IPS DF 4.7 (cell line): Measurements from ENCODE around the gene QPRT.
A peak's percentile ranks its signal among the peaks of the same experiment; 100 is the strongest.
"Not testable (repeated sequence)": the region's sequence is repeated elsewhere in the genome, so short reads cannot be mapped to it uniquely, and the experiment has no call there.

Experiments used
- DNase-seq: peaks from one replicate; pipeline ENCODE4 v3.0.0-alpha.2; 2013; ENCODE audit warnings: low spot score; ENCODE audit errors: extremely low read depth

QPRT gene

DNA sequence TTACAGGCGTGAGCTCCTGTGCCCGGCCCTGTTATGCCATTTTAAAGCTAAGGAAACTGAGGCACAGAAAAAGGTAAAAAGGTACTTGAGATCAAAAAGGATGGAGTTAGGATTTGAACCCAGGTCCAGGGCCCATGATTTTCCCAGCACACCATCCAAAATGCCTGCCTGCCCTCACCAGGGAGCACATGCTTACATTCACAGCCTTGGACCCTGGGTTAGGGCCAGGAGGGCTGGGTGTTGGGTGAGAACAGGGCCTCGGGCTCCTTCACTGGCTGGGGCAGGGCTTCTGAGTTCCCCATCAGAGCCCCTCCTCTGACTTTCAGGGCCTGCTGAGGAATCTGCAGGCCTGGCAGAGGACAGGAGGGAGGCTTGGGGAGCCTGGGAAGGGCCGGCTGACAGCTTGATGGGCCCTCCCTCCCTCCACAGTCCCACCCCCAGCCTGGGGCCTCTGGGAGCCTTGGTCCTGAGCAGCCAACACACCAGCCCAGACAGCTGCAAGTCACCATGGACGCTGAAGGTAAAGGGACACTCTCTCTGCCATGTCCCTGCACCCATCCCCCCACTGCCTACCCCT is at the start of gene QPRT:
QPRT (plus strand) TSS at position 490 of the 577 bp plus-strand sequence; CDS start at position 508, 18 bp downstream.
- DNase-seq, result no peak

DNA sequence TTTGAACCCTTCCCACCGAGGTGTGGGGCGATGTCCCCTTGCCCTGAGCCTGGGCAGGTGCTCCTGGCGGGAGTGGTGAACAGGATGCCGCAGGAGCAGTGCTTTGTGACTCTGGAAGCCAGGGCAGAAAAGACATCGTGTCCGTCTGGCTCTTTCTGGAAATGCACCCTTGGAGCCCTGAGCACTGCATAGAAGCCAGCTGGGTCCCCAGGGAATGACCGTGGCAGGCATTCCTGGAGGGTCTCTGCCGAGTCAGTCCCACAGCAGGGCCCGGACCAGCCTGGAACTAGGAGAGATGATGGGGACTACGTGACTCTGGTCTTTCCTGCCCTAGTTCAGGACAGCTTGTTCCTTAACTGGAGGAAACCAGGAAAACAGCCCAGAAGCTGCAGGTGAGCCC is 49.7 kb upstream of the QPRT start:
- DNase-seq, result not testable (repeated sequence)

DNA sequence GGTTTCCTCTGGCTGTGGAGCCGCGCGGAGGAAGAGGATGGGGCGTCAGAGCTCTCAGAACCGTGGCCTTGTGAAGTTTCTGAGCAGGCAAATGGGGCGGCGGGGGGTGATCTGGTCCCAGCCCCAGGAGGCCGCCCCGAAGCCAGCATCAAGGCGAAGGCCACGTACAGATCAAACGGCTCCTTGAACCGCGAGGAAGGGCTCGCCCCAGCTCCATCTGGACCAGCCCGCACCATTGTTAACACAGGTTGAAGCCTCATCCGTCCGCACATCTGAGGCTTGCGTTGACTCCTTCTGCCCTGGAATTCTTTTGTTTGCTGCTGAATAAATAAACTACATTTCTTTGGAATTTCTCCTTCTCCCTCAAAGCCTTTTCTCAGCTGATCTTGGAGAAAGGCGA is 47.3 kb upstream of the QPRT start:
- DNase-seq, result not testable (repeated sequence)

DNA sequence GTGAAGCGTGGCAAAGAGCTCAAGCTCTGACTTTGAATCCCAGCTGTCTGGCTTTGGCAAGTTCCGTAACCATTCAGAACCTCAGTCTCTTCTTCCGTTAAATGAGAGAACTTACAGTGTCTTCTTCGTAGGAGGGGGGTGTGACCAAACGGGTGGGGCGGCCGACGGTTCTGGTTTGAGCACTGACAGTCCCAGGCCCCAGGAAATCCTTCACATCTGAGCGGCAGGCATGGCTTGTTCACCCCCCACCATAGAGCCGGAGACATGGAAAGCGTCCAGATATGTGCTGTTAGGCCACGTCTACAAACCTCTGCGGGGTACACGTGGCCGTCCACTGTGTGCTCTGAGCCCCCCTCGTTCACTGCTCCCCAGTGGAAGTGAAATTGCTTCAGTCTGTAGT is 43.1 kb upstream of the QPRT start:
- not testable (repeated sequence) for DNase-seq

DNA sequence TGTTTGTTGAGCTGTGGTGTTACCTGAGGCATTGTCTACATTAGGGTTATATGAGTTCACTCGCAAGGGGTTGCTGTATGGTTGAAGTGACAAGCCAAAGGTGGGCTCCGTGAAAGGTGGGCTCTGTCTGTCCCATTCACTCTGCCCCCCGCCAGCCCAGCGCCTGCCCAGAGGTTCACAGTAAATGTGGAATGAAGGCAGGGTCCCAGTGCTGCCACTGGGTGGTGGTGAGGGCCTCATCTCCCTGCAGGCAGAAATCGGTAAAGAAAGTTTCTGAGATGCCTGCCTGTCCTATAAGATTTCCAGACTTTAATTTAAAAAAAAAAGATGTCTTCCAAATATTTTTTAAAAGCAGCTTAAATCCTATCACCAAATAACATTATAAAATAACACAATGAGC is 42.6 kb upstream of the QPRT start:
- DNase-seq, result not testable (repeated sequence)

DNA sequence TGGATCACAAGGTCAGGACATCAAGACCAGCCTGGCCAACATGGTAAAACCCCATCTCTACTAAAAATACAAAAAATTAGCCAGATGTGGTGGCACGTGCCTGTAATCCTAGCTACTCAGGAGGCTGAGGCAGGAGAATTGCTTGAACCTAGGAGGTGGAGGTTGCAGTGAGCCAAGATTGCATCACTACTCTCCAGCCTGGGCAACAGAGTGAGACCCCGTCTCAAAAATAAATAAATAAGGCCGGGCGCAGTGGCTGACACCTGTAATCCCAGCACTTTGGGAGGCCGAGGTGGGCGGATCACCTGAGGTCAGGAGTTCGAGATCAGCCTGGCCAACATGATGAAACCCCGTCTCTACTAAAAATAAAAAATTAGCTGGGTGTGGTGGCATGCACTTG is 40.2 kb upstream of the QPRT start:
- DNase-seq, result not testable (repeated sequence)

DNA sequence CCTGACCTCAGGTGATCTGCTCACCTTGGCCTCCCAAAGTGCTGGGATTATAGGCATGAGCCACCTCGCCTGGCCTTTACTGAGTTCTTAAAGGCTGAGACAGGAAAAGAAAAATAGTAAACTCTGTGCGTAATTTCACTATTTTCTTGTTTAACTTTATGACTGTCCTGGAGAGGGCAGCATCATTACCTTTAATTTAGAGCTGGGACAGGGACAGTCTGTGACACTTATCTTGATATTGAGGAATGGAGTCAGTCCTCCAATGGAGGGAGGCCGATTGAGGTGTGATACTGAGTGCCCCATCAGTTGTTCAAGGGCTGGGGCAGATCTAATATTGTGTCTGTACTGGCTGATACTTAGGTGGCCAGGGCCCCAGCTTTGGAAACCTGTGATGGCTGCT is 37.4 kb upstream of the QPRT start:
- DNase-seq, result no peak

DNA sequence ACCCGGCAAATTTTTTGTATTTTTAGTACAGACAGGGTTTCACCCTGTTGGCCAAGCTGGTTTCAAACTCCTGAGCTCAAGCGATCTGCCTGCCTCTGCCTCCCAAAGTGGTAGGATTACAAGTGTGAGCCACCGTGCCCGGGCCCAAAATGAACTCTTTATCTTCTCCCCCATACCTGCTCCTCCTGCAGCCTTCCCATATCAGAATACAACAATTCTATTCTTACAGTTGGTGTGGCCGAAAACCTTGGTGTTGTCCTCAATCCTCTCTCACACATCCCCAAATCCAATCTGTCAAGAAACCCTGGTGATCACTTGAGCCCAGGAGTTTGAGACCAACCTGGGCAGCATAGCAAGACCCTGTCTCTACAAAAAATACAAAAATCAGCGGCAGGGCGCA is 35.4 kb upstream of the QPRT start:
- DNase-seq, result no peak

DNA sequence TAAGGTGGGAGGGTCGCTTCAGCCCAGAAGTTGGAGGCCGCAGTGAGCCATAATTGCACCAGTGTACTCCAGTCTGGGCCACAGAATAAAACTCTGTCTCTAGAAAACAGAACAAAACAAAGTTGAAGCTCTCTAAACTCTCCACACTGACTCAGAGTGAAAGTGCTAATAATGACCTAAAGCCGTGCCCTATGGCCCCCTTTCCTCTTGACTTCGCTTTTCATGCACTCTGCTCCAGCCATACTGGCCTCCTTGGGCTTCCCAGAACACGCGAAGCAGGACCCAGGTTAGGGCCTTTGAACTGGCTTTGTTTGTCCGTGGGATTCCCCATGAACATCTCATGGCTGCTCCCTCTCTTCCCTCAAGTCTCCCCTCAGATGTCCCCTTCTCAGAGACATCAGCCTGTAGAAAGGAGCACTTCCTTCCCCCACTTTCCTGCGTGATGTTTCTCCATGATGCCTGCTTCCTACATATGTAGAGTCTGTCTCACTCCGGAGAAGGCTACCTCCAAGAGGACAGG is 34.6 kb upstream of the QPRT start:
- no peak for DNase-seq

DNA sequence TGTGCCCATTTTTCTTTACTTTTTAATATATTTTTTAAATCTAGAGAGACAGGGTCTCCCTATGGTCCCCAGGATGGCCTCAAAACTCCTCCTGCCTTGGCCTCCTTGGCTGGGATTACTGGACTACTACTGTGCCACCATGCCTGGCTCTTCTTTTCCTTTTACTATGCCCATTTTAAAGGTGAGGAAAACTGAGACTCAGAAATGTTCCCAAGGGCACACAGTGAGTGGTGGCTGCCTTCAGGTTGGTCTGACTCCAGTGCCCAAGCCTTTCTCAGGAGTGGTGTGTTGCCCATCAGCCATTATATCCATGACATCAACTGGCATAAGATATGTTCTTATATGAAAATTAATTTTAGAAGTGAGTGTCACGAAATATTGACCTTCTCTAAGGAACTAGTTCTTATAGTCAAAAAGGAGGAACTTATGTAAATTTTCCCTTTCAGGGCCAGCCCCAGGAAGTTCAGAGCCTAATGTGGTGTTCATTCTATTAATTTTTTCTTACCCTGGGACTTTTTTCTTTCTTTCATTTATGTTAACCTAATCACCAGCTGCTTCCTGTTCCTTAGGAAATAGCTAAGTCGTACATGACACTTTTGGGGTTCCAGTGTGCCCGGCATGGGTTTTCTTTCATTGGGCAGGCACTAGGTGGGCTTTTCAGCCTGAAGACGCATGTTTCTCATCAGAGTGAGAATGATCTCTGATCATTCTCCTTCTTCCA is 33.8 kb upstream of the QPRT start:
- DNase-seq, result no peak

DNA sequence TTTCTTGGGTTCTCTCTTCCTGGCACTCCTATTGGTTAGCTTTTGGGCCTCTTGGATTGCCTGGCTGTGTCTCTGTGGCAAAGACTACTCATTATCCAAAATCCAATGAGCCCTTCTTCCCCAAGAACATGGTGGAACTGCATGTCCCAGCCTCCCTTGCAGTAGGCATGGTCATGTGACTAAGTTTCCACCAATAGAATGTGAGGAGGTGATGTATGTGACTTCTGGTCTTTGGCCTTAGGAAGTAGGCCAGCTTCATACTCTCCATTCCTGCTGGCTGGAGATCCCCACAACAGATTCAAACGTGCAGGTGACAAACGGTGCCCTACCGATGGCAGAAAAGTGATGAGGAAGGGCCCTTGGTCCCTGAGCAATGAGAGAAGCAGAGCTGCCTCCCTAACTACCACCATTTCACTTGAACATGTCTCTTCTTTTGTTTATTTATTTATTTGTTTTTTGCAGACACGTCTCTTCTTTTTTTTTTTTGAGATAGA is 33.2 kb upstream of the QPRT start:
- DNase-seq, result peak; percentile 71

DNA sequence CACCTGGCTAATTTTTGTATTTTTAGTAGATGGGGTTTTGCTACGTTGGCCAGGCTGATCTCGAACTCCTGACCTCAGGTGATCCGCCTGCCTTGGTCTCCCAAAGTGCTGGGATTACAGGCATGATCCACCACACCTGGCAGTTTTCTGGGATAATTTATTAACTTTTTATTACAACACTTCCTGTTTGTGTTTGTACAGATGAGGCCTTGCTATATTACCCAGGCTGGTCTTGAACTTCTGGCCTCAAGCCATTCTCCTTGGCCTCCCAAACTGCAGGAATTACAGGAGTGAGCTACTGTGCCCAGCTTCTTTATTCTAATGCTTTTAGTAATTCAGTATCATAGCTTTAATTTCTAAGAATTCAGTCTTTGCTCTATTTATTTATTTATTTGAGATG is 32.0 kb upstream of the QPRT start:
- no peak for DNase-seq

DNA sequence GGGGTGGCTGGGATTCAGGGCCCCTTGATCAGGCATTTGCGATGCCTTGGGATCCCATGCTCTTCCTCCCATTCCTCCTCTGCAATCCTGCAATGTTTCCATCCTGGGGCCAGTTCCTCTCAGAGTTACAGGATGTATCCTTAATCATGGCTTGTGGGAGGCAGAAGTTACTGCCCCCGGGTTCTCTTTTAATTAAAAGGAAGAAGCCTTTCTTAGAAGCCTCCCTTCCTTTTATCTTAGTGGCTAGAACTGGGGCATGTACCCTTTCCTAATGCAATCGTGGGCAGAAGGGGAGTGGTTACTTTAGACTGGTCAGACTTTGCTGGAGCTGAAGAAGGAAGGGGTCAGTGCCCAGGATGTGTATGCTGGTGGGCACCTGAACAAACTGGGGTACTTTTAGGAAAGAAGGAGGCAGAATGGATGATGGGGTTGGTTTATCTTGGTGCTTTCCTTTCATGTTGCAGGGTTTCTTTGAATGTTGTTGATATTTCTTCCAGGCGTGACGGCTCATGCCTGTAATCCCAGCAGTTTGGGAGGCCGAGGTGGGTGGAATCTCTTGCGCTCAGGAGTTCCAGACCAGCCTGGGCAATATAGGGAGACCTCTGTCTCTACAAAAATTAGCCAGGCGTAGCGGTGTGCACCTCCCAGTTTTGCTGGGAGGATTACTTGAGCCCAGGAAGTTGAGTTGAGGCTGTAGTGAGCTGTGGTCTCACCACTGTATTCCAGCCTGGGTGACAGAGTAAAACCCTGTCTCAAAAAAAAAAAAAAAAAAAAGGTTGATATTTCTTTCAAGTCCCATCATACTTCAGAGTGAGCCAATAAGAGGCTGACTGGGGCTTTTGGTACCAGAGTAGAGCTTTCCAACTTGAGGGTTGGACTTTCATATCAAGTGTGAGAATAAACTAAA is 29.1 kb upstream of the QPRT start:
- no peak for DNase-seq

DNA sequence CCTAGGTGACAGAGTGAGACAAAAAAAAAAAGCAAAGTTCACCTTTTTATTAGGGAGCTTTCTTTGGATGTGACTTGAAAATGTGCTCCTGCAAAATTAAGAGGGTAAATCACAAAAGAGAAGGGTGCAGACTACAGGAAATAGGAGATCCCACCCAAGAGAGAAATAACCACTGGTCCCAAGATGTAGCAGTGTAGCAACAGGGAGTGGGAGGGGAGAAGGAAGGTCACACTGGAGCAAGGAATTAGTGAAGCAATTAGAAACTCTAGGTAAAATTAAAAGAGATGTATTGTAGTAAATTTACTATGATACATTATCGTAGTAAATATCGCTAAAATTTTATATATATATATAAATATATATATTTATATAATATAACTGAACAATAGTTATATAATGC is 28.2 kb upstream of the QPRT start:
- DNase-seq, result no peak

DNA sequence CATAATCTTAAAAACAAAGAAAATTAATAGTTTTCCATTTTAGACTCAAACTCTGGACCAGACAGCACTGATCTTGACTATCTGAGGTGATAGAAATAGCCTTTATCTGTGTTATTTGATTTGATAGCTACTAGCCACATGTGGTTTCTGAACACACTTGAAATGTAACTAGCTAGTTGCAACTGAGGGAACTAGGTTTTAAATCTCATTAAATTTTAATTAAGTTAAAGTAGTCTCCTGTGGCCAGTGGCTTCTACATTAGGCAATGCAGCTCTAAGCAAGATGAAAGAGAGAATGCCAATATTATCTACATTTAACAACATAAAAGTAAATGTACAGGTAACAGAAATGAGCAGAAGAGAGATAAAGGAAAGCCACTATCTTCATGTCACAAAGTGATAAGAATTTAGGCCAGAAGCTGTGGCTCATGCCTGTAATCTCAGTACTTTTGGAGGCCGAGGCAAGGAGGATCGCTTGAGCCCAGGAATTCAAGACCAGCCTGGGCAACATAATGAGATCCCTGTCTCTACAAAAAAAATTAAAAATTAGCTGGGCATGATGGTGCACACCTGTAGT is 27.1 kb upstream of the QPRT start:
- no peak for DNase-seq

DNA sequence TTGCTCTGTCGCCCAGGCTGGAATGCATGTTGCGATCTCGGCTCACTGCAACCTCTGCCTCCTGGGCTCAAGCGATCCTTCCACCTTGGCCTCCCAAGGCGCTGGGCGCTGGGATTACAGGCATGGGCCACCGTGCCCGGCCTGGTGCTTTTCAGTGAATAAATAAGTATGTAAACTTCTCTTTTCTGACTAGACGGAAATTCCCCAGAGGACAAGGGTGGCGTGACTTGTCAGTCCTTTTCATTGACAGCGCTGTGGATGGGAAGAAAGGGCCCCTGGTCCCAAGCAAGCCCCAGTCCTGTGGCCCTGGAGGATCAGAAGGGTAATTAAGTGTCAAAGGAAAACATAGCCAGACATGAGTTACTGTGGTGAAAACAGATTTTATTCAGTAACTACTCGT is 25.5 kb upstream of the QPRT start:
- no peak for DNase-seq

DNA sequence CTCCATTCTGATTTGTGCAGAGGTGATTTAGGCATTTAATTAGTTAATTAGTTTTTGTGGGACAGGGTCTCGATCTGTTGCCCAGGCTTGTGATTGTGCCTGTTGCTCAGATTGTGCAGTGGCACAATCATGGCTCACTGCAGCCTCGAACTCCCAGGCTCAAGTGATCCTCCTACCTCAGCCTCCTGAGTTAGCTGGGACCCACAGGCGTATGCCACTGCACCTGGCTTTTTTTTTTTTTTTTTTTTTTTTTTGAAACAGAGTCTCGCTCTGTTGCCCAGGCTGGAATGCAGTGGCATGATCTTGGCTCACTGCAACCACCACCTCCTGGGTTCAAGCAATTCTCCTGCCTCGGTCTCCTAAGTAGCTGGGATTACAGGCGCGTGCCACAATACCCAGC is 25.1 kb upstream of the QPRT start:
- DNase-seq, result not testable (repeated sequence)

DNA sequence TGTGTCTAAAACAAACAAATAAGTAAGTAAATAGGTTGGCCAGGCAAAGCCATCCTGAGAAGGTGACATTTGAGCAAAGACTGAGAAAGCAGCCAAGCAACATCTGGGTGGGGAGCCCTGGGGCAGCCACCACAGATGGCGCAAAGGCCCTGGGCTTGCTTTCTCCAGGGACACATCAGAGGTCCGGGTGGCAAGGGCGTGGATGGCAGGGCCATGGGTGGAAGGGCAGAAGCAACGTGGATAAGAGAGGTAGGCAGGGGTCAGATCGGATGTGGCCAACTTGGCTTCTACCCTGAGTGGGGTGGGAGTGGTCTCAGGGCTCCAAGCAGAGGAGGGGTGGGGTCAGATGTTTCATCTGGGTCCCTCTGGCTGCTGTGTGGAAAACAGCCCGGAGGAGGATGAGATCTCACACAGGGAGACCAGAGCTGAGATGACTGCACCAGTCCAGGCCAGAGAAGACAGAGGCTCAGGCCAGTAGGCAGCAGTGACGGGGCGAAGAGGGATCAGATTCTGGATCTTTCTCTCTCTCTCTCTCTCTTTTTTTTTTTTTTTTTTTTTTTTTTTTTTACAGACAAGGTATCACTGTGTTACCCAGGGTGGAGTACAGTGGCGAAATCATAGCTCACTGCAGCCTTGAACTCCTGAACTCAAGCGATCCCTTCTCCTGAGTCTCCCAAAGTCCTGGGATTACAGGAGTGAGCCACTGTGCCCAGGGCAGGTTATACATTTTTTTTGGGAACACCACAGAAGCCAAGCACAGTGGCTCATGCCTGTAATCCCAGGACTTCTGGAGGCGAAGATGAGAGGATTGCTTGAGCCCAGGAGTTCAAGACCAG is 22.1 kb upstream of the QPRT start:
- no peak for DNase-seq

DNA sequence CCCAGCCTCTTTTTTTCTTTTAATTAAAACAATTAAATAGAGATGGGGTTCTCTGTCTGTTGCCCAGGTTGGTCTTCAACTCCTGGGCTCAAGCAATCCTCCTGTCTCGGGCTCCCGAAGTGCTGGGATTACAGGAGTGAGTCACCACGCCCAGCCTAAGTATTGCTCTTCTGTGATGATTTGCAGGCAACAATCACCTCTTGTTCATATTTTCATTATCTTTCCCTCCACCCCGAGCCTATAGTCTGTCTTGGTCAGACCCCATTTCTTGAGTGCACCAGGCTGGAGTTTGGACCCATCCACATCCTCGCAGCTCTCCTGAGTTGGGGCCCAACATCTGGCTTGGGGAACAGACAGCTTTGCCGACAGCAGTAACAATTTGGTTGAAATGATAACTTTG is 20.3 kb upstream of the QPRT start:
- no peak for DNase-seq

DNA sequence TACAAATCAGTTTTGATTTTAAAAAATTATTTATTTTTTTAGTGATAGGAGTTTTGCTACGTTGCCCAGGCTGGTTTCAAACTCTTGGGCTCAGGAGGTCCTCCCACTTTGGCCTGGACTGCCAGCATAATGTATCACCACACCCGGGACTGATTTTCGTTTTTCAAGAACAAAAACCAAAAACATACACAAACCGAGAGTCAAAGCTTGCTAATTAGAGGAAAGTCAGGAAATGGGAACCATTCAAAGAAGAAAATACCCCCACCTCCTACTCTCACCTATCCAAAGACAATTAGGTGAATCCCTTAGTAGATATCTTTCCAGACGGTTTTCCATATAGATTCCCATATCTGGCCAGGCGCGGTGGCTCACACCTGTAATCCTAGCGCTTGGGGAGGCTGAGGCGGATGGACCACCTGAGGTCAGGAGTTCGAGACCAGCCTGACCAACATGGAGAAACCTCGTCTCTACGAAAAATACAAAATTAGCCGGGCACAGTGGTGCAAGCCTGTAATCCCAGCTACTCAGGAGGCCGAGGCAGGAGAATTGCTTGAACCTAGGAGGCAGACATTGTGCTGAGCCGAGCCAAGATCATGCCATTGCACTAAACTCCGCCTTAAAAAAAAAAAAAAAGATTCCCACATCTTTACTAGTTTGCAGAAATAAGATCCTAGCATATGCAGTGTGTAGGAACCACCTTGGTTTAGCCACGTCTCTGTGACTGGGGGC is 16.8 kb upstream of the QPRT start:
- DNase-seq, result no peak
